GM10248 (cell line): ENCODE results near the gene ZDHHC12.

Experiments
- CTCF ChIA-PET: fragments of 300-600 bp; sonication (Branson Sonifier 250); formaldehyde crosslinking; extraction: SDS; loops from one replicate; lab custom pipeline; 2021; ENCODE audit warnings: antibody characterized with exemption; lab: Yijun Ruan, JAX
- POLR2A ChIA-PET: fragments of 350-650 bp; sonication (Branson Sonifier 250); formaldehyde crosslinking; extraction: SDS; loops from one replicate; lab custom pipeline; 2020; ENCODE audit warnings: antibody characterized with exemption; lab: Yijun Ruan, JAX
- DNase-seq: peaks from one replicate; pipeline ENCODE4 v3.0.0; 2012; ENCODE audit errors: extremely low spot score
- TF ChIP-seq, protein P1 (sequence below): IDR thresholded peaks from 2 replicates; pipeline ENCODE4 v1.5.1; 2012; ENCODE audit warnings: mild to moderate bottlenecking, low read depth; ENCODE audit errors: extremely low read depth, missing control alignments, control extremely low read depth

The ZDHHC12 gene

DNA sequence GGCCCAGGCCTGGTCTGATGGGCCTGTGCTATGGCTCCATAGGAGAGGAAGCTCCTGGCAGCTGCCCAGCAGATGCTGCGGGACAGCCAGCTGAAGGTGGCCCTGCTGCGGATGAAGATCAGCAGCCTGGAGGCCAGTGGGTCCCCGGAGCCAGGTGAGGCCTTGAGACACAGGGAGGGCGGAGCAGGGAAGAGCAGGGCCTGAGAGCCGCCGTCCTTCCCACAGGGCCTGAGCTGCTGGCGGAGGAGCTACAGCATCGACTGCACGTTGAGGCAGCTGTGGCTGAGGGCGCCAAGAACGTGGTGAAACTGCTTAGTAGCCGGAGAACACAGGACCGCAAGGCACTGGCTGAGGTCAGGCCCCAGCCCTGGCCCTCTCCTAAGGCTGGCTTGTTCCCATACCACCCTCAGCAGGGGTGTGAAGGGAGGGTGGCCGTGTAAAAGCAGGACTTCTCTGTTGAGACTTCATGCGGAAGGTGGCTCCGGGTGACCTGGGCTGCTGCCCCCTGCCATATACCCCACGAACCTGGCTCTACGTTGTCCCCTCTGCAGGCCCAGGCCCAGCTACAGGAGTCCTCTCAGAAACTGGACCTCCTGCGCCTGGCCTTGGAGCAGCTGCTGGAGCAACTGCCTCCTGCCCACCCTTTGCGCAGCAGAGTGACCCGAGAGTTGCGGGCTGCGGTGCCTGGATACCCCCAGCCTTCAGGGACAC, 17.1 kb downstream of the ZDHHC12 start:
- CTCF ChIA-PET, result interaction anchor here (0.7 to 1.4 kb wide), 3 partner anchors 11 to 221 kb away, joined by 3 to 4 read pairs (median 4); no protein-coding TSS in a partner anchor
- POLR2A ChIA-PET, result interaction anchor here (0.6 to 1.5 kb wide), 5 partner anchors 10 to 154 kb away, joined by 3 to 4 read pairs (median 3); partner anchors contain the start of genes ENDOG and SPTAN1
- no peak for DNase-seq
- TF ChIP-seq, protein P1, sequence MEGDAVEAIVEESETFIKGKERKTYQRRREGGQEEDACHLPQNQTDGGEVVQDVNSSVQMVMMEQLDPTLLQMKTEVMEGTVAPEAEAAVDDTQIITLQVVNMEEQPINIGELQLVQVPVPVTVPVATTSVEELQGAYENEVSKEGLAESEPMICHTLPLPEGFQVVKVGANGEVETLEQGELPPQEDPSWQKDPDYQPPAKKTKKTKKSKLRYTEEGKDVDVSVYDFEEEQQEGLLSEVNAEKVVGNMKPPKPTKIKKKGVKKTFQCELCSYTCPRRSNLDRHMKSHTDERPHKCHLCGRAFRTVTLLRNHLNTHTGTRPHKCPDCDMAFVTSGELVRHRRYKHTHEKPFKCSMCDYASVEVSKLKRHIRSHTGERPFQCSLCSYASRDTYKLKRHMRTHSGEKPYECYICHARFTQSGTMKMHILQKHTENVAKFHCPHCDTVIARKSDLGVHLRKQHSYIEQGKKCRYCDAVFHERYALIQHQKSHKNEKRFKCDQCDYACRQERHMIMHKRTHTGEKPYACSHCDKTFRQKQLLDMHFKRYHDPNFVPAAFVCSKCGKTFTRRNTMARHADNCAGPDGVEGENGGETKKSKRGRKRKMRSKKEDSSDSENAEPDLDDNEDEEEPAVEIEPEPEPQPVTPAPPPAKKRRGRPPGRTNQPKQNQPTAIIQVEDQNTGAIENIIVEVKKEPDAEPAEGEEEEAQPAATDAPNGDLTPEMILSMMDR, result no peak

DNA sequence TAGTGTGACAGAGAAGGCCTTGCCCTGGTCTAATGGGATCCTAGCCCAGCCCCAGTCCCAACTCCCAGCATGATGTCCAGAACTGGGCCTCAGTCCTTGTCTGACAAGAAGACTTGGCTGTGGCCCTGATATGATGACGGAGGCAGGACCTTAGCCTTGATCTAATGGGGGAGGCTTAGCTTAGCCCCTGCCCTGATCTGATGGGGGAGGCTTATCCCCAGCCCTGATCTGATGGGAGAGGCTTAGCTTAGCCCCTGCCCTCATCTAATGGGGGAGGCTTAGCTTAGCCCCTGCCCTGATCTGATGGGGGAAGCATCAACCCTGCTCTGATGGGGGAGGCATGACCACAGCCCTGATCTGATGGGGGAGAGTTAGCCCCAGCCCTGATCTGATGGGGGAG, 17.9 kb downstream of the ZDHHC12 start:
- POLR2A ChIA-PET, result interaction anchor here (0.6 to 1.5 kb wide), 5 partner anchors 9 to 154 kb away, joined by 3 to 4 read pairs (median 4); partner anchors contain the start of genes ENDOG and SPTAN1
- DNase-seq, result no peak
- CTCF ChIA-PET, result interaction anchor here (1.0 to 1.4 kb wide), 3 partner anchors 10 to 222 kb away, joined by 3 to 4 read pairs (median 4); no protein-coding TSS in a partner anchor
- TF ChIP-seq, protein P1, result no peak

DNA sequence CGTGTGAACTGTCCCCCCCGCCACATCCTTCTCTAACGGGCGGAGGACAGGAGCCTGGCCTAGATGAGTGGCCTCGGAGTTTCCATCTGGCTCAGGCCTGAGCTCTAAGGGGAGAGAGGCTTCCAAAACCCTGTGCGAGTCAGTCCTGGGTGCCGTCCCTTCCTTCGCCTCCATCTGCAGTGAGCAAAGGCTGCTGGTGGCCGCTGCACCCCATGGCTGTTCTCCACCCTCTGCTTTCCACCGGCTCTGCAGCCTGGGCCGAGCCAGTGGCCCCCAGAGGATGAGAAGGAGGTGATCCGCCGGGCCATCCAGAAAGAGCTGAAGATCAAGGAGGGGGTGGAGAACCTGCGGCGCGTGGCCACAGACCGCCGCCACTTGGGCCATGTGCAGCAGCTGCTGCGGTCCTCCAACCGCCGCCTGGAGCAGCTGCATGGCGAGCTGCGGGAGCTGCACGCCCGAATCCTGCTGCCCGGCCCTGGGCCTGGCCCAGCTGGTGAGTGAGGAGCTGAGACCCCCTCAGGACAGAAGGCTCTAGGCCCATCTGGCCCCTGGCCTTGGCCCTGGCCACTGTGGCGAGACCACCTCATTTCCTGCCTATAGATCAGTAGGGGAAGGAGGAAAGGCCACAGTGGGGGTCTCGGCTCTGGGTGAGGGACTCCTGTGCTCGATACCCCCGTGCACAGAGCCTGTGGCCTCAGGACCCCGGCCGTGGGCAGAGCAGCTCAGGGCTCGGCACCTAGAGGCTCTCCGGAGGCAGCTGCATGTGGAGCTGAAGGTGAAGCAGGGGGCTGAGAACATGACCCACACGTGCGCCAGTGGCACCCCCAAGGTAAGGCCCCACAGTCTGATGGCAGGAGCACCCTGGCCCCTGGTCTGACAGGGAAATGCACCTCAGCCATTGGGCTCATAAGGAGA, 18.6 kb downstream of the ZDHHC12 start:
- DNase-seq, result no peak
- ChIA-PET CTCF (interaction anchor here (1.0 kb wide), 1 partner anchor 15 kb away, joined by 3 read pairs; no protein-coding TSS in a partner anchor), POLR2A (interaction anchor here (0.8 to 1.5 kb wide), 3 partner anchors 9 to 113 kb away, joined by 3 to 4 read pairs (median 4); partner anchors contain the start of gene ENDOG)
- TF ChIP-seq, protein P1, result no peak

DNA sequence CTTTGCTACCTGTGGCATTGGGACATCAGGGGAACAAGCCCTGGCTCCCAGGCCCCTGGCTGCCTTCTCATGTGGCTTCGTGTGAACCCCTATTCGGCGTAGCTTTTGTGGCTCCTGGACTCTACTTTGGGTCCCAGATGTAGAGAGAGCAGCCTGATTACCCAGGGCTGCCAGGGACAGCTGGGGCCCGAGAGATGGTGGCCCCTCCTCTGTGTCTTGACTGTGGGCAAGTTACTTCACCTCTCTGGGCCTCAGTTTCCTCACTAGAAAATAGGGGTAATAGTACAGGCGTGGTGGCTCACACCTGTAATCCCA, 19.6 kb downstream of the ZDHHC12 start:
- ChIA-PET POLR2A (no interaction called here), CTCF (interaction anchor here (0.8 kb wide), 1 partner anchor 10 kb away, joined by 3 read pairs; no protein-coding TSS in a partner anchor)
- no peak for DNase-seq
- TF ChIP-seq, protein P1, result no peak

DNA sequence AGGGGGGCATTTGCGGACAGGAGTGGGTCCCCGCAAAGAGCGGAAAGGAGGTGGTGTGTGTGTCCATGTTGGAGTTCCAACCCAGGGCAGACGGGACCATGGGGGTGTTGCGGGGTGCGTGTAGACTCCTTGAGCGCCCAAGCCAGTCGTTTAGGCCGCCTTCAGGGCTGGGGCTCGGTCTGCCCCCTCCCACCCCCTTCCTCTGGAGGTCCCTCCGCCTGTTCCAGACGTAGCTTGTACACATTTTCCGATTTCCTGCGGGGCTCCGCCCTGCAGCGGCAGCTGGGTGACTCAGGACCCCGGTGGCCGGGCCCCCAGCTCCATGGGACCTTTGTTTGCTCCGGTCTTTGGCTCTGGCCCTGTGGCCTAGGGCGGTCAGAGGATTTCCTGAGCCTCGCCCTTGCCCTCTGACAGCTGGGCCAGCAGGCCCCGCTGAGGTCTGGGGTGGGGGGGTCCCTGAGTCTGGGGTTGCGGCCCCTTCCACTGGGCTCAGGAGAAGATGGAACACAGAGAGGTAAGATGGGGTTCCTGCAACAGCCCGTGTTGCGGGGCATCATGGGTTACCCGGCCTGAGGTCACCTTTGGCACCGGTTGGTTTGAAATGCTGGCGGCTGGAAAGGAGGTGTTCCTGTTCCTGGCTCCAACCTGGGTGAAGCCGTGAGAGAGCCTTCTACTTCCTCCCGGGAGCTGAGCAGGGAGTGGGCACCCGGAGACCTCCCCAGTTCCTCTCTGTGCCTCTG, 20.1 kb downstream of the ZDHHC12 start:
- TF ChIP-seq, protein P1, result no peak
- no peak for DNase-seq
- CTCF ChIA-PET, result interaction anchor here (0.6 to 0.8 kb wide), 2 partner anchors 10 to 12 kb away, joined by 3 read pairs; no protein-coding TSS in a partner anchor
- POLR2A ChIA-PET, result no interaction called here
